Stimulated activated CD8-positive, alpha-beta memory T cell treated with anti-CD3 and anti-CD28 coated beads, Interleukin-15, amount 100 ng/mL, for 4 hours (primary cell): Measurements from ENCODE around the gene MICALL1.
"Not testable (repeated sequence)": the region's sequence is repeated elsewhere in the genome, so short reads cannot be mapped to it uniquely, and the experiment has no call there.

Source experiments
- DNase-seq, 2 donors: peaks; one replicate each; pipeline ENCODE4 v3.0.0-alpha.2; 2020; ENCODE audit warnings: low read depth in 2 of 2

MICALL1 gene

GRCh38 chr22:37930270-37930951 lies 24.3 kb downstream of the MICALL1 start:
- DNase-seq: no peak

- no peak for DNase-seq
Measured at GRCh38 chr22:37930952-37931440, 24.9 kb downstream of the MICALL1 start.

- no peak for DNase-seq
Measured at GRCh38 chr22:37931893-37932389, 25.8 kb downstream of the MICALL1 start.

- no peak for DNase-seq
Measured at GRCh38 chr22:37932401-37932800, 26.3 kb downstream of the MICALL1 start.

GRCh38 chr22:37932821-37933578 lies 26.9 kb downstream of the MICALL1 start:
- DNase-seq: no peak

GRCh38 chr22:37933711-37934376 lies 27.7 kb downstream of the MICALL1 start:
- DNase-seq: peak; percentile 51 to 60

- DNase-seq: no peak
Measured at GRCh38 chr22:37940698-37941376, 34.7 kb downstream of the MICALL1 start.

GRCh38 chr22:37942133-37942532 lies 36.0 kb downstream of the MICALL1 start:
- no peak for DNase-seq

GRCh38 chr22:37943136-37943824 lies 37.2 kb downstream of the MICALL1 start:
- DNase-seq: no peak

- DNase-seq: no peak
Measured at GRCh38 chr22:37943825-37944198, 37.7 kb downstream of the MICALL1 start.

GRCh38 chr22:37944423-37944822 lies 38.3 kb downstream of the MICALL1 start:
- not testable (repeated sequence) for DNase-seq

GRCh38 chr22:37947142-37947795 lies 41.2 kb downstream of the MICALL1 start:
- DNase-seq: not testable (repeated sequence)

GRCh38 chr22:37951305-37951704 lies 45.2 kb downstream of the MICALL1 start:
- no peak for DNase-seq

- DNase-seq: not testable (repeated sequence)
Measured at GRCh38 chr22:37952629-37953028, 46.5 kb downstream of the MICALL1 start.

- DNase-seq: no peak
Measured at GRCh38 chr22:37953062-37953436, 47.0 kb downstream of the MICALL1 start.

- DNase-seq: peak; percentile 86 to 92
Measured at GRCh38 chr22:37953437-37954179, 47.5 kb downstream of the MICALL1 start, which contains the start of the genes C22orf23 and POLR2F. Gene C22orf23, minus strand, starts transcription at chr22:37953601. Its CDS starts 452 bp downstream, at chr22:37953149. Gene POLR2F, plus strand, starts transcription at chr22:37953699. Its CDS starts 89 bp downstream, at chr22:37953788.

GRCh38 chr22:37954686-37955085 lies 48.6 kb downstream of the MICALL1 start:
- no peak for DNase-seq

GRCh38 chr22:37955825-37956397 lies 49.8 kb downstream of the MICALL1 start:
- not testable (repeated sequence) for DNase-seq

- no peak for DNase-seq
Measured at GRCh38 chr22:37957232-37957631, 51.1 kb downstream of the MICALL1 start.
